WTC11 (cell line): ENCODE data around the gene TRAPPC3L.

Source experiments
- CTCF ChIP-seq: fragments of 200-600 bp; IDR thresholded peaks from 2 replicates; pipeline ENCODE4 v1.8.0; 2022; ENCODE audit warnings: antibody characterized with exemption
- FOXP1 ChIP-seq: sonication (generic); formaldehyde crosslinking; IDR thresholded peaks from 2 replicates; pipeline ENCODE4 v1.8.0; 2022; ENCODE audit warnings: missing genetic modification reagents, mild to moderate bottlenecking, moderate library complexity, borderline replicate concordance
- FOXP4 ChIP-seq: sonication (generic); formaldehyde crosslinking; IDR thresholded peaks from 2 replicates; pipeline ENCODE4 v1.8.0; 2022; ENCODE audit warnings: mild to moderate bottlenecking, missing genetic modification reagents
- OVOL2 ChIP-seq: fragments of 250-450 bp; sonication (Bioruptor Pico); IDR thresholded peaks from 2 replicates; pipeline ENCODE4 v1.9.0; 2021; ENCODE audit warnings: mild to moderate bottlenecking, borderline replicate concordance
- PRDM15 ChIP-seq: sonication (generic); formaldehyde crosslinking; IDR thresholded peaks from 2 replicates; pipeline ENCODE4 v1.8.0; 2022; ENCODE audit warnings: missing genetic modification reagents
- SMAD4 ChIP-seq: sonication (generic); formaldehyde crosslinking; IDR thresholded peaks from 2 replicates; pipeline ENCODE4 v1.8.0; 2022; ENCODE audit warnings: mild to moderate bottlenecking, missing genetic modification reagents
- SP1 ChIP-seq: sonication (generic); formaldehyde crosslinking; conservative IDR thresholded peaks from 2 replicates; pipeline ENCODE4 v1.8.1; 2022; ENCODE audit warnings: missing genetic modification reagents
- ZNF263 ChIP-seq: sonication (generic); formaldehyde crosslinking; IDR thresholded peaks from 2 replicates; pipeline ENCODE4 v1.8.1; 2022; ENCODE audit warnings: low read depth, mild to moderate bottlenecking, moderate library complexity, missing genetic modification reagents

GRCh38 chr6:116531675-116532570, 13.6 kb downstream of the TRAPPC3L start:
- TF ChIP-seq FOXP4 (no peak), CTCF (peak; percentile 55), OVOL2 (CRISPR knock-in tag) (no peak), PRDM15 (CRISPR knock-in tag) (no peak), SMAD4 (CRISPR knock-in tag) (no peak), SP1 (CRISPR knock-in tag) (no peak), FOXP1 (CRISPR knock-in tag) (no peak), ZNF263 (CRISPR knock-in tag) (no peak)
